Measurements from ENCODE around the gene UNC13B. TPM values are rescaled to one million over a fixed set of nuclear protein-coding genes. Genes with fewer than 3 reads are reported as not detected.

UNC13B gene
- total RNA-seq, 4 donors from 2014 or later, result 19.1 to 46.9 (median 35.1) TPM

GRCh38 chr9:35226651-35227050, 64.8 kb downstream of the UNC13B start:
- Histone ChIP-seq H3K27me3 (no peaks in the 10 kb centered on the region), H3K27ac (no peak overlapping the region), H3K9me3 (no peaks in the 10 kb centered on the region), H3K4me1 (peaks cover 8 to 9% of the 10 kb centered on the region in 2 donors), H3K36me3 (no peaks in the 10 kb centered on the region), H3K4me3 (replicated peaks in 1 of 3) (no peak overlapping the region)
- 85 to 88% methylated on average over 3 of the region's 3 CpGs for WGBS, 2 donors
- DNase-seq, result no peak
- intact Hi-C loops (cut with DNase I), result no loop called here
- TF ChIP-seq CTCF (IDR thresholded peaks at IDR 0.05), result no peak
- TF ChIP-seq POLR2A (IDR thresholded peaks at IDR 0.05), result no peak

- DNase-seq, result no peak
- H3K36me3 ChIP-seq, result no peaks in the 10 kb centered on the region
- no peak overlapping the region for H3K27ac ChIP-seq
- TF ChIP-seq CTCF (IDR thresholded peaks at IDR 0.05) (no peak), POLR2A (IDR thresholded peaks at IDR 0.05) (no peak)
- H3K27me3 ChIP-seq, result no peaks in the 10 kb centered on the region
- intact Hi-C loops (cut with DNase I), result no loop called here
- H3K9me3 ChIP-seq, result no peaks in the 10 kb centered on the region
- WGBS, 2 donors, result 78 to 82% methylated on average over 3 of the region's 3 CpGs
- H3K4me3 ChIP-seq (replicated peaks in 1 of 3), result no peak overlapping the region
- H3K4me1 ChIP-seq, result peaks cover 8 to 9% of the 10 kb centered on the region in 2 donors
These were observed 65.5 kb downstream of the UNC13B start for GRCh38 chr9:35227284-35227683.

GRCh38 chr9:35229066-35229778, 67.4 kb downstream of the UNC13B start:
- no peak overlapping the region for H3K4me3 ChIP-seq (replicated peaks in 1 of 3)
- H3K27ac ChIP-seq, result no peak overlapping the region
- H3K9me3 ChIP-seq, result no peaks in the 10 kb centered on the region
- DNase-seq, result no peak
- intact Hi-C loops (cut with DNase I), result no loop called here
- TF ChIP-seq CTCF (IDR thresholded peaks at IDR 0.05) (no peak), POLR2A (IDR thresholded peaks at IDR 0.05) (no peak)
- WGBS, 2 donors, result 59 to 61% methylated on average over 1 of the region's 1 CpG
- H3K4me1 ChIP-seq, result peaks cover 8 to 9% of the 10 kb centered on the region in 2 donors
- no peaks in the 10 kb centered on the region for H3K36me3 ChIP-seq
- no peaks in the 10 kb centered on the region for H3K27me3 ChIP-seq

DNA sequence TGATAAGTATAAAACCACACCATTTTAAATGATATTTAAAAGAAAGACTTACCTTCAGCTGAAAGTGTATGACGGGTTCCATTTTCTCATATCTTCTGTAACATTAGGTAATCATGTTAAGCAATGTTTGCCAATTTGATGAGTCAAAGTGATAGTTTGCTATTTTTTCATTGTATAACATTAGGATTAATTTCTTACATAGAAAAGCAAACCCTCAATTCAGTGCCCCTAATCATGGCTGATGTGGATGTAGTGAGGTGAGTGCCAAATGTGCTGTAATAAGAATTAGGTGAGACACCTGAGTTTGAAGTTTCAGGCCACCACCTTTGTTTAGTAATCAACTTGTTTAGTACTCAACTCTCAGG, 68.0 kb downstream of the UNC13B start:
- intact Hi-C loops (cut with DNase I), result no loop called here
- Histone ChIP-seq H3K4me3 (replicated peaks in 1 of 3) (no peak overlapping the region), H3K4me1 (peaks cover 8 to 9% of the 10 kb centered on the region in 2 donors), H3K27ac (no peak overlapping the region), H3K9me3 (no peaks in the 10 kb centered on the region), H3K36me3 (no peaks in the 10 kb centered on the region), H3K27me3 (no peaks in the 10 kb centered on the region)
- DNase-seq, result no peak
- TF ChIP-seq CTCF (IDR thresholded peaks at IDR 0.05) (no peak), POLR2A (IDR thresholded peaks at IDR 0.05) (no peak)
- 92 to 95% methylated on average over 1 of the region's 1 CpG for WGBS, 2 donors

GRCh38 chr9:35232867-35233544, 71.2 kb downstream of the UNC13B start:
- DNase-seq, result no peak
- intact Hi-C loops (cut with DNase I), result no loop called here
- no peak overlapping the region for H3K4me3 ChIP-seq (replicated peaks in 1 of 3)
- TF ChIP-seq CTCF (IDR thresholded peaks at IDR 0.05) (no peak), POLR2A (IDR thresholded peaks at IDR 0.05) (no peak)
- H3K4me1 ChIP-seq, result peaks cover 4 to 12% of the 10 kb centered on the region in 2 donors
- no peaks in the 10 kb centered on the region for H3K36me3 ChIP-seq
- H3K9me3 ChIP-seq, result no peaks in the 10 kb centered on the region
- 70 to 75% methylated on average over 3 of the region's 3 CpGs for WGBS, 2 donors
- H3K27ac ChIP-seq, result no peak overlapping the region
- no peaks in the 10 kb centered on the region for H3K27me3 ChIP-seq
